SU-DHL-6 (cell line): ENCODE results near the gene ZNF512B.

Experiments
- H2AFZ ChIP-seq: fragments of 200-600 bp; sonication (generic); 2 replicates; pipeline ENCODE4 v1.6.1; 2014; ENCODE audit warnings: low read depth, mild to moderate bottlenecking, moderate library complexity, mixed read lengths, antibody characterized with exemption, low read length; ENCODE audit not compliant: severe bottlenecking
- H3F3A ChIP-seq: fragments of 200-600 bp; shearing (Covaris generic); 2 replicates; pipeline ENCODE4 v1.6.0; 2016; ENCODE audit warnings: antibody characterized with exemption, mild to moderate bottlenecking; ENCODE audit not compliant: insufficient read depth
- H3K27ac ChIP-seq: fragments of 200-600 bp; sonication (generic); 2 replicates; pipeline ENCODE4 v1.5.1; 2016; ENCODE audit warnings: low read depth, mild to moderate bottlenecking, low read length, moderate library complexity, mixed read lengths
- H3K27me3 ChIP-seq: fragments of 200-600 bp; sonication (generic), shearing (Covaris generic); 2 replicates; pipeline ENCODE4 v1.6.0; 2014; ENCODE audit warnings: mild to moderate bottlenecking, low read length
- H3K36me3 ChIP-seq: fragments of 200-600 bp; sonication (generic); 2 replicates; pipeline ENCODE4 v1.6.1; 2014; ENCODE audit warnings: mild to moderate bottlenecking, low read length, mixed read lengths
- H3K4me2 ChIP-seq: fragments of 300-600, 200-600 bp; shearing (Covaris generic), sonication (generic); 2 replicates; pipeline ENCODE4 v1.6.0; 2014; ENCODE audit warnings: low read length, low read depth, mild to moderate bottlenecking; ENCODE audit not compliant: poor library complexity, severe bottlenecking
- H3K4me3 ChIP-seq: fragments of 200-600 bp; sonication (generic); 2 replicates; pipeline ENCODE4 v1.5.1; 2014; ENCODE audit warnings: antibody characterized with exemption, low read length, mild to moderate bottlenecking, mixed read lengths; ENCODE audit not compliant: insufficient read depth, poor library complexity, severe bottlenecking
- H3K79me2 ChIP-seq: fragments of 200-600 bp; sonication (generic); 2 replicates; pipeline ENCODE4 v1.6.1; 2014; ENCODE audit warnings: mild to moderate bottlenecking, low read length, moderate library complexity; ENCODE audit not compliant: insufficient read depth
- H3K9ac ChIP-seq: fragments of 200-600 bp; sonication (generic); 2 replicates; pipeline ENCODE4 v1.7.0; 2014; ENCODE audit warnings: mild to moderate bottlenecking, low read length
- H3K9me2 ChIP-seq: fragments of 200-600 bp; sonication (generic); replicated peaks from 2 replicates; pipeline ENCODE4 v1.6.1; 2014; ENCODE audit warnings: low read length; ENCODE audit not compliant: insufficient read depth
- H3K9me3 ChIP-seq: fragments of 200-600 bp; sonication (generic); 2 replicates; pipeline ENCODE4 v1.6.1; 2014; ENCODE audit warnings: low read length, mixed read lengths; ENCODE audit not compliant: insufficient read depth
- H4K20me1 ChIP-seq: fragments of 200-600 bp; sonication (generic); 2 replicates; pipeline ENCODE4 v1.6.1; 2014; ENCODE audit warnings: low read depth, mild to moderate bottlenecking, antibody characterized with exemption, low read length, moderate library complexity, mixed read lengths
- EZH2phosphoT487 ChIP-seq: fragments of 200-600 bp; sonication (generic), shearing (Covaris generic); conservative IDR thresholded peaks from 2 replicates; pipeline ENCODE4 v1.6.1; 2018; ENCODE audit warnings: mild to moderate bottlenecking, antibody characterized with exemption, low read length, moderate library complexity, mixed read lengths
- TF ChIP-seq, protein P1 (sequence below): fragments of 200-600 bp; sonication (generic); IDR thresholded peaks from one replicate; pipeline ENCODE4 v1.5.1; 2017; ENCODE audit warnings: antibody characterized with exemption, mild to moderate bottlenecking, low read length, moderate library complexity; ENCODE audit not compliant: insufficient read depth, poor library complexity, severe bottlenecking

ZNF512B gene

DNA sequence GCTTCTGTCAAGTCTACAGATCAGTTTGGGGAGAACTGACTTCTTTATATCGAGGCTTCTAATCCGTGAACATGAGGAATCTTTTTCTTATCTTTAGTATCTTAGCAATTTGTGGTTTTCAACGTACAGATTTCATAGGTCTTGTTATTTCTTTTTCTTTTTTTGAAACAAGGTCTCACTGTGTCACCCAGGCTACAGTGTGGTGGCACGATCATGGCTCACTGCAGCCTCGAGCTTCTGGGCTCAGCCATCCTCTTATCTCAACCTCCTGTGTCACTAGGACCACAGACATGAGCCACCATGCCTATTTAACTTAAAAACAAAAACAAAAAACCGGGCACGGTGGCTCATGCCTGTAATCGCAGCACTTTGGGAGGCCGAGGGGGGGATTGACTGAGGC is 45.5 kb downstream of the ZNF512B start:
- Histone ChIP-seq H3K27ac (no peak overlapping the region), H3K79me2 (peaks cover 37% of the 10 kb centered on the region; the same call in 1 of the 2 replicates), H3K9ac (no peak overlapping the region), H3K9me2 (no peaks in the 10 kb centered on the region), H2AFZ (no peak overlapping the region), H4K20me1 (no peaks in the 10 kb centered on the region), H3K4me3 (no peak overlapping the region), H3K27me3 (no peaks in the 10 kb centered on the region), H3F3A (no peaks in the 10 kb centered on the region), H3K4me2 (no peak overlapping the region), H3K36me3 (no peaks in the 10 kb centered on the region), H3K9me3 (no peaks in the 10 kb centered on the region)
- TF ChIP-seq, protein P1, sequence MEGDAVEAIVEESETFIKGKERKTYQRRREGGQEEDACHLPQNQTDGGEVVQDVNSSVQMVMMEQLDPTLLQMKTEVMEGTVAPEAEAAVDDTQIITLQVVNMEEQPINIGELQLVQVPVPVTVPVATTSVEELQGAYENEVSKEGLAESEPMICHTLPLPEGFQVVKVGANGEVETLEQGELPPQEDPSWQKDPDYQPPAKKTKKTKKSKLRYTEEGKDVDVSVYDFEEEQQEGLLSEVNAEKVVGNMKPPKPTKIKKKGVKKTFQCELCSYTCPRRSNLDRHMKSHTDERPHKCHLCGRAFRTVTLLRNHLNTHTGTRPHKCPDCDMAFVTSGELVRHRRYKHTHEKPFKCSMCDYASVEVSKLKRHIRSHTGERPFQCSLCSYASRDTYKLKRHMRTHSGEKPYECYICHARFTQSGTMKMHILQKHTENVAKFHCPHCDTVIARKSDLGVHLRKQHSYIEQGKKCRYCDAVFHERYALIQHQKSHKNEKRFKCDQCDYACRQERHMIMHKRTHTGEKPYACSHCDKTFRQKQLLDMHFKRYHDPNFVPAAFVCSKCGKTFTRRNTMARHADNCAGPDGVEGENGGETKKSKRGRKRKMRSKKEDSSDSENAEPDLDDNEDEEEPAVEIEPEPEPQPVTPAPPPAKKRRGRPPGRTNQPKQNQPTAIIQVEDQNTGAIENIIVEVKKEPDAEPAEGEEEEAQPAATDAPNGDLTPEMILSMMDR: no peak
- TF ChIP-seq EZH2phosphoT487: no peak

DNA sequence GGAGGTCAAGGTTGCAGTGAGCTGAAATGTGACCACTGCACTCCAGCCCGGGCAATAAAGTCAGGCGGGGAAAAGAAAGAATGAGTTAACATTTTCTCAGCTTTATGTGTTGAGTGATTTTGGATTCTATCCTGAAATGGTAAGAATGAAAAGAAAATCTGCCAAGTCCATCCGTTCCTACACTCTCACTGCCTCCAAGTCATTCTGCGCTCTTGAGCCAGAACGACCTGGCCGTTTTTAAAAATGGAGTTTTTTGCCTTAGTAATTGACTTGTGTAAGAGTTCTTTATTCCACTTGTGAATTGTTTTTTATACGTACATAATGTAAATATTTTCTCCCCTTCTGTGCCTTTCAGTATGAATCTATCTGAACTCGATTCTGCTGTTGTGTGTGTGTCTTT is 46.1 kb downstream of the ZNF512B start:
- Histone ChIP-seq H3K9me2 (no peaks in the 10 kb centered on the region), H3K9ac (no peak overlapping the region), H3K27ac (no peak overlapping the region), H3F3A (no peaks in the 10 kb centered on the region), H3K79me2 (peaks cover 37% of the 10 kb centered on the region; the same call in 1 of the 2 replicates), H3K9me3 (no peaks in the 10 kb centered on the region), H3K36me3 (no peaks in the 10 kb centered on the region), H2AFZ (no peak overlapping the region), H4K20me1 (no peaks in the 10 kb centered on the region), H3K4me3 (no peak overlapping the region), H3K4me2 (no peak overlapping the region), H3K27me3 (no peaks in the 10 kb centered on the region)
- no peak for TF ChIP-seq EZH2phosphoT487
- TF ChIP-seq, protein P1: no peak

DNA sequence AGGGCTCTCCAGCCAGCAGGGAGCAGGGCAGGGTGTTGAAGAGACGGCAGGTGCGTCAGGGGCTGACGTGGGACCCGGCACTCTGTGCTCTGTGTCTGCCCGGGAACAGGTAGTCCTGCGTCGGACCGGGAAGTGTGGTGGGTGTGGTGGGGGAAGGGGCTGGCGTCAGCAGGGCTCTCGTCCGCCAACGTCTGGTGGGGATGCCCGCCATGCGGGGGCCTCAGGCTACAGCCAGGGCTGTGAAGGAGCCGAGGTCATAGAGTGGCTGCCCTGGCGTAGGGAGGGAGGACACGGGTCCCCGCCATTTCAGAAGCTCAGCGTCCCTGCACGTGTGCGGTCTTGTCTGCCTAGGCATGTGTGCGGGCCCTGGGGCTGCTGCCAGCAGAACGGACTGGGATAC is 49.5 kb downstream of the ZNF512B start:
- Histone ChIP-seq H4K20me1 (no peaks in the 10 kb centered on the region; the same call in 1 of the 2 replicates), H3K4me2 (no peak overlapping the region), H3F3A (0 out of 2 replicates have a peak, but pooled peaks cover 4% of the 10 kb centered on the region), H3K9ac (no peak overlapping the region), H3K4me3 (no peak overlapping the region), H3K27me3 (no peaks in the 10 kb centered on the region), H3K9me3 (0 out of 2 replicates have a peak, but pooled peaks cover 5% of the 10 kb centered on the region), H3K79me2 (peaks cover 53% of the 10 kb centered on the region), H3K9me2 (no peaks in the 10 kb centered on the region), H3K27ac (no peak overlapping the region), H2AFZ (no peak overlapping the region), H3K36me3 (no peaks in the 10 kb centered on the region)
- no peak for TF ChIP-seq EZH2phosphoT487
- TF ChIP-seq, protein P1: no peak

DNA sequence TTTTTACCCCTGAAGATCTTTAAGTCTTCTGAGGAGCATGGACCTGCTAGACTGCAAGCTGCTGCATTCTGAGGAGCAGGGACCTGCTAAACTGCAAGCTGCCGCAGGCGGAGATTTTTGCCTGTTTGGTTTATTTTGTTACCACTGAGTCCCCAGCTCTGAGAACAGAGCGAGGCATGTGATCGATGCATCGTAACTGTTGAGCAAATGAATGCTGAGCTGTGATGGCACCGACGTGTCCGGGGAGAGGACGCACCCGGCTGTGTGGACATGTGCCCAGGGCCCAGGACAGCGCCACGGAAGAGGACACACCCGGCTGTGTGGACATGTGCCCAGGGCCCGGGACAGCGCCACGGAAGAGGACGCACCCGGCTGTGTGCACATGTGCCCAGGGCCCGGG is 50.6 kb downstream of the ZNF512B start:
- H3K27ac ChIP-seq: no peak overlapping the region
- H3K4me2 ChIP-seq: no peak overlapping the region
- no peak for TF ChIP-seq EZH2phosphoT487
- TF ChIP-seq, protein P1: no peak
- H3F3A ChIP-seq: 0 out of 2 replicates have a peak, but pooled peaks cover 4% of the 10 kb centered on the region
- 0 out of 2 replicates have a peak, but pooled peaks cover 5% of the 10 kb centered on the region for H3K9me3 ChIP-seq
- no peak overlapping the region for H3K4me3 ChIP-seq
- H3K79me2 ChIP-seq: peaks cover 56% of the 10 kb centered on the region
- H3K9ac ChIP-seq: no peak overlapping the region
- H3K9me2 ChIP-seq: no peaks in the 10 kb centered on the region
- no peaks in the 10 kb centered on the region for H3K27me3 ChIP-seq
- H3K36me3 ChIP-seq: no peaks in the 10 kb centered on the region
- H2AFZ ChIP-seq: no peak overlapping the region
- no peaks in the 10 kb centered on the region; the same call in 1 of the 2 replicates for H4K20me1 ChIP-seq
